HepG2 (cell line): ENCODE data around the gene SIRT7. TPM values are rescaled to one million over a fixed set of nuclear protein-coding genes. Genes with fewer than 3 reads are reported as not detected.

ENCODE experiments used
- NAIF1 ChIP-seq: sonication (generic); formaldehyde crosslinking; IDR thresholded peaks from 2 replicates; pipeline ENCODE4 v1.5.0; 2020; ENCODE audit warnings: mild to moderate bottlenecking, missing genetic modification reagents, borderline replicate concordance
- PAX8 ChIP-seq: sonication (generic); formaldehyde crosslinking; IDR thresholded peaks from 2 replicates; pipeline ENCODE4 v1.8.0; 2022; ENCODE audit warnings: mild to moderate bottlenecking, missing genetic modification reagents, borderline replicate concordance
- RFXAP ChIP-seq: sonication (generic); formaldehyde crosslinking; IDR thresholded peaks from 2 replicates; pipeline ENCODE4 v1.4.0; 2020; ENCODE audit warnings: missing genetic modification reagents, borderline replicate concordance
- SP4 ChIP-seq: sonication (generic); formaldehyde crosslinking; IDR thresholded peaks from 2 replicates; pipeline ENCODE4 v1.8.1; 2023; ENCODE audit warnings: mild to moderate bottlenecking, missing genetic modification reagents
- ZBTB1 ChIP-seq: sonication (generic); formaldehyde crosslinking; IDR thresholded peaks from 2 replicates; pipeline ENCODE4 v1.4.0; 2020; ENCODE audit warnings: missing genetic modification reagents, borderline replicate concordance
- ZNF256 ChIP-seq: sonication (generic); formaldehyde crosslinking; conservative IDR thresholded peaks from 2 replicates; pipeline ENCODE4 v1.4.0; 2020; ENCODE audit warnings: missing genetic modification reagents
- ZNF282 ChIP-seq: fragments of 450-650 bp; IDR thresholded peaks from 2 replicates; pipeline ENCODE4 v1.6.1; 2018; ENCODE audit not compliant: partially characterized antibody
- ZNF724P ChIP-seq: sonication (generic); formaldehyde crosslinking; IDR thresholded peaks from 2 replicates; pipeline ENCODE4 v1.8.0; 2022; ENCODE audit warnings: missing genetic modification reagents, borderline replicate concordance
- polyA plus RNA-seq, 8 experiments: library from polyadenylated mRNA; depleted of rRNA in 3 of 8; stranded (reverse) in 7 of 8; unstranded in 1 of 8; fragments of >200 nt; fragmentation: Illumina TruSeq in 4 of 8; extraction: Trizol in 4 of 8; gene quantifications; 2 replicates each; pipeline versions ENCODE4 v1.2.1 to v1.2.3, GENCODE V29; 2011 to 2016; ENCODE audit warnings: low read depth in 4 of 8, missing spikeins in 1 of 8, mixed read lengths in 1 of 8; ENCODE audit not compliant: insufficient read depth in 1 of 8
- total RNA-seq, 5 experiments: library from RNA; depleted of rRNA; stranded (reverse); fragments of >200 nt; fragmentation: Illumina TruSeq; extraction: Trizol; gene quantifications; 2 replicates each; pipeline ENCODE4 v1.2.3, GENCODE V29; 2016; ENCODE audit warnings: low read depth in 1 of 5
- TF ChIP-seq, protein P1 (sequence below): IDR thresholded peaks from 2 replicates; pipeline ENCODE4 v1.6.1; 2016; ENCODE audit warnings: missing compliant biosample characterization, missing genetic modification reagents, borderline replicate concordance
- TF ChIP-seq, protein P2 (sequence below): sonication (generic); formaldehyde crosslinking; IDR thresholded peaks from 2 replicates; pipeline ENCODE4 v1.8.0; 2022; ENCODE audit warnings: missing genetic modification reagents, mild to moderate bottlenecking, moderate library complexity, borderline replicate concordance
- TF ChIP-seq, protein P3 (sequence below): sonication (generic); formaldehyde crosslinking; IDR thresholded peaks from 2 replicates; pipeline ENCODE4 v1.5.0; 2020; ENCODE audit warnings: mild to moderate bottlenecking, missing genetic modification reagents, borderline replicate concordance
- TF ChIP-seq, protein P4 (sequence below): sonication (generic); formaldehyde crosslinking; IDR thresholded peaks from 2 replicates; pipeline ENCODE4 v1.5.0; 2020; ENCODE audit warnings: mild to moderate bottlenecking, missing genetic modification reagents
- TF ChIP-seq, protein P5 (sequence below): sonication (generic); formaldehyde crosslinking; IDR thresholded peaks from 2 replicates; pipeline ENCODE4 v1.4.0; 2020; ENCODE audit warnings: missing genetic modification reagents, mild to moderate bottlenecking, borderline replicate concordance
- TF ChIP-seq, protein P6 (sequence below): sonication (generic); formaldehyde crosslinking; IDR thresholded peaks from 2 replicates; pipeline ENCODE4 v1.4.0; 2020; ENCODE audit warnings: missing genetic modification reagents

The SIRT7 gene
- total and polyA plus RNA-seq, 2 of the 13 experiments (the other 11 are each of a cell fraction or from before 2014, with no cell fraction given), result 8.3 to 24.8 TPM

DNA sequence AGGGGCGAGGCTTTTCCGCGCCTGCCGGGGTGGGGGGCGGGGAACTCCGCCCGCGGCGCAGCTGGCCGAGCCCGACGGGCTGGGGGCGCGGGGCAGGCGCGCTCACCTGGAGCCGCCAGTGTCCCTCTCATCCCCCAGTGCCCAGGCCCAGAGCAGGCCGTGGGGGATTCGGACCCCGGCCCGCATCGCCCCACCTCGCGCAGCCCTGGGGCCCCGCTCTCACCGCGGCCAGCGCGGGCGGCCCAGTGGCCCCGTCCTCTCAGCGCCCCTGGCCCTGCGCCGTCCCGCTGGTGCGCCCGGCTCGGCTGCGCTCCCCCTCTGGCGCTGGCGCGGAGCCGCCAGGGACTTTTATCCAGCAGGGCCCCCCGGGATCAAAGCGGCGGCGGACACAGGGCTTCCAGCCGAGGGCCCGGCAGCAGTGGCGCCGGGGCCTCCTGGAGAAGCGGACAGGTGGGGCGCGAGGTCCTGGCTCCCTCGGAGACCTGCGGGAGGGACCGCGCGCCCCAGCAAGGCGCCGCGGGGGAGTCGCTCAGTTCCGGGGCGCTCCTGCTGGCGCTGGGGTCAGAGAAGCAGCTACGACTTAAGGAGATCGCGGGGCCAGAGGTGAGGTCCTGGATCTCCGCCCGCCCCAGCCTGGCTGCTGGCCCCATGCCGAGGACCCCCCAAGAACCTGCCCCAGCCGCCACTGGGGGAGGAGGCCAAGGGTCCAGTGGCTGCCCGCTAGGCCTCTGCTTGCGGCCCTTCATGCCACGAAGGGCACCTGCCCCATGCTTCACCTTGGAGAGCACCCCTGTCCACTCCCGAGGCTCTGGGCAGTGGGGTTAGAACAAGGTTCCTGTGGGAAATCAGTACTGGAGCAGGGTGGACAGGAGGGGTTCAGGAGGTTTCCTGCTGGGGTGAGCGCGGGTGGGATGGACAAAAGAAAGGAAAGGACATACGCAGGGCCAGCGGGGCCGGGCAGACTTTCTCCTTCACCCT lies 43.8 kb upstream of the SIRT7 start (continued):
- TF ChIP-seq, protein P1, sequence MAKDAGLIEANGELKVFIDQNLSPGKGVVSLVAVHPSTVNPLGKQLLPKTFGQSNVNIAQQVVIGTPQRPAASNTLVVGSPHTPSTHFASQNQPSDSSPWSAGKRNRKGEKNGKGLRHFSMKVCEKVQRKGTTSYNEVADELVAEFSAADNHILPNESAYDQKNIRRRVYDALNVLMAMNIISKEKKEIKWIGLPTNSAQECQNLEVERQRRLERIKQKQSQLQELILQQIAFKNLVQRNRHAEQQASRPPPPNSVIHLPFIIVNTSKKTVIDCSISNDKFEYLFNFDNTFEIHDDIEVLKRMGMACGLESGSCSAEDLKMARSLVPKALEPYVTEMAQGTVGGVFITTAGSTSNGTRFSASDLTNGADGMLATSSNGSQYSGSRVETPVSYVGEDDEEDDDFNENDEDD (CRISPR knock-in tag), result peak; percentile 20; the same call in 1 of the 2 replicates
- TF ChIP-seq ZBTB1 (CRISPR knock-in tag), result no peak
- TF ChIP-seq PAX8, result no peak
- TF ChIP-seq ZNF282, result no peak
- TF ChIP-seq, protein P2, sequence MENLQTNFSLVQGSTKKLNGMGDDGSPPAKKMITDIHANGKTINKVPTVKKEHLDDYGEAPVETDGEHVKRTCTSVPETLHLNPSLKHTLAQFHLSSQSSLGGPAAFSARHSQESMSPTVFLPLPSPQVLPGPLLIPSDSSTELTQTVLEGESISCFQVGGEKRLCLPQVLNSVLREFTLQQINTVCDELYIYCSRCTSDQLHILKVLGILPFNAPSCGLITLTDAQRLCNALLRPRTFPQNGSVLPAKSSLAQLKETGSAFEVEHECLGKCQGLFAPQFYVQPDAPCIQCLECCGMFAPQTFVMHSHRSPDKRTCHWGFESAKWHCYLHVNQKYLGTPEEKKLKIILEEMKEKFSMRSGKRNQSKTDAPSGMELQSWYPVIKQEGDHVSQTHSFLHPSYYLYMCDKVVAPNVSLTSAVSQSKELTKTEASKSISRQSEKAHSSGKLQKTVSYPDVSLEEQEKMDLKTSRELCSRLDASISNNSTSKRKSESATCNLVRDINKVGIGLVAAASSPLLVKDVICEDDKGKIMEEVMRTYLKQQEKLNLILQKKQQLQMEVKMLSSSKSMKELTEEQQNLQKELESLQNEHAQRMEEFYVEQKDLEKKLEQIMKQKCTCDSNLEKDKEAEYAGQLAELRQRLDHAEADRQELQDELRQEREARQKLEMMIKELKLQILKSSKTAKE (CRISPR knock-in tag), result no peak
- TF ChIP-seq, protein P3, sequence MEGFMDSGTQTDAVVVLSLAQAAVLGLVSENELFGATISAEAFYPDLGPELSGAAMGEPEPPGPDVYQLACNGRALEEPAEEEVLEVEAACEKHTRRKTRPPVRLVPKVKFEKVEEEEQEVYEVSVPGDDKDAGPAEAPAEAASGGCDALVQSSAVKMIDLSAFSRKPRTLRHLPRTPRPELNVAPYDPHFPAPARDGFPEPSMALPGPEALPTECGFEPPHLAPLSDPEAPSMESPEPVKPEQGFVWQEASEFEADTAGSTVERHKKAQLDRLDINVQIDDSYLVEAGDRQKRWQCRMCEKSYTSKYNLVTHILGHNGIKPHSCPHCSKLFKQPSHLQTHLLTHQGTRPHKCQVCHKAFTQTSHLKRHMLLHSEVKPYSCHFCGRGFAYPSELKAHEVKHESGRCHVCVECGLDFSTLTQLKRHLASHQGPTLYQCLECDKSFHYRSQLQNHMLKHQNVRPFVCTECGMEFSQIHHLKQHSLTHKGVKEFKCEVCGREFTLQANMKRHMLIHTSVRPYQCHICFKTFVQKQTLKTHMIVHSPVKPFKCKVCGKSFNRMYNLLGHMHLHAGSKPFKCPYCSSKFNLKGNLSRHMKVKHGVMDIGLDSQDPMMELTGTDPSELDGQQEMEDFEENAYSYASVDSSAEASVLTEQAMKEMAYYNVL (CRISPR knock-in tag), result peak; percentile 18; the same call in 1 of the 2 replicates
- no peak for TF ChIP-seq SP4 (CRISPR knock-in tag)
- TF ChIP-seq, protein P4, sequence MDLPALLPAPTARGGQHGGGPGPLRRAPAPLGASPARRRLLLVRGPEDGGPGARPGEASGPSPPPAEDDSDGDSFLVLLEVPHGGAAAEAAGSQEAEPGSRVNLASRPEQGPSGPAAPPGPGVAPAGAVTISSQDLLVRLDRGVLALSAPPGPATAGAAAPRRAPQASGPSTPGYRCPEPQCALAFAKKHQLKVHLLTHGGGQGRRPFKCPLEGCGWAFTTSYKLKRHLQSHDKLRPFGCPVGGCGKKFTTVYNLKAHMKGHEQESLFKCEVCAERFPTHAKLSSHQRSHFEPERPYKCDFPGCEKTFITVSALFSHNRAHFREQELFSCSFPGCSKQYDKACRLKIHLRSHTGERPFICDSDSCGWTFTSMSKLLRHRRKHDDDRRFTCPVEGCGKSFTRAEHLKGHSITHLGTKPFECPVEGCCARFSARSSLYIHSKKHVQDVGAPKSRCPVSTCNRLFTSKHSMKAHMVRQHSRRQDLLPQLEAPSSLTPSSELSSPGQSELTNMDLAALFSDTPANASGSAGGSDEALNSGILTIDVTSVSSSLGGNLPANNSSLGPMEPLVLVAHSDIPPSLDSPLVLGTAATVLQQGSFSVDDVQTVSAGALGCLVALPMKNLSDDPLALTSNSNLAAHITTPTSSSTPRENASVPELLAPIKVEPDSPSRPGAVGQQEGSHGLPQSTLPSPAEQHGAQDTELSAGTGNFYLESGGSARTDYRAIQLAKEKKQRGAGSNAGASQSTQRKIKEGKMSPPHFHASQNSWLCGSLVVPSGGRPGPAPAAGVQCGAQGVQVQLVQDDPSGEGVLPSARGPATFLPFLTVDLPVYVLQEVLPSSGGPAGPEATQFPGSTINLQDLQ (CRISPR knock-in tag), result 0 out of 2 replicates have a peak, but pooled peaks have one; percentile 30
- no peak for TF ChIP-seq NAIF1 (CRISPR knock-in tag)
- 0 out of 2 replicates have a peak, but pooled peaks have one; percentile 12 for TF ChIP-seq RFXAP
- TF ChIP-seq, protein P5, sequence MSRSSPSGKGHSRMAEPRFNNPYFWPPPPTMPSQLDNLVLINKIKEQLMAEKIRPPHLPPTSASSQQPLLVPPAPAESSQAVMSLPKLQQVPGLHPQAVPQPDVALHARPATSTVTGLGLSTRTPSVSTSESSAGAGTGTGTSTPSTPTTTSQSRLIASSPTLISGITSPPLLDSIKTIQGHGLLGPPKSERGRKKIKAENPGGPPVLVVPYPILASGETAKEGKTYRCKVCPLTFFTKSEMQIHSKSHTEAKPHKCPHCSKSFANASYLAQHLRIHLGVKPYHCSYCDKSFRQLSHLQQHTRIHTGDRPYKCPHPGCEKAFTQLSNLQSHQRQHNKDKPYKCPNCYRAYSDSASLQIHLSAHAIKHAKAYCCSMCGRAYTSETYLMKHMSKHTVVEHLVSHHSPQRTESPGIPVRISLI (CRISPR knock-in tag), result 0 out of 2 replicates have a peak, but pooled peaks have one; percentile 15
- TF ChIP-seq, protein P6, sequence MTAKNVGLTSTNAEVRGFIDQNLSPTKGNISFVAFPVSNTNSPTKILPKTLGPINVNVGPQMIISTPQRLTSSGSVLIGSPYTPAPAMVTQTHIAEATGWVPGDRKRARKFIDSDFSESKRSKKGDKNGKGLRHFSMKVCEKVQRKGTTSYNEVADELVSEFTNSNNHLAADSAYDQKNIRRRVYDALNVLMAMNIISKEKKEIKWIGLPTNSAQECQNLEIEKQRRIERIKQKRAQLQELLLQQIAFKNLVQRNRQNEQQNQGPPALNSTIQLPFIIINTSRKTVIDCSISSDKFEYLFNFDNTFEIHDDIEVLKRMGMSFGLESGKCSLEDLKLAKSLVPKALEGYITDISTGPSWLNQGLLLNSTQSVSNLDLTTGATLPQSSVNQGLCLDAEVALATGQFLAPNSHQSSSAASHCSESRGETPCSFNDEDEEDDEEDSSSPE (CRISPR knock-in tag), result no peak
- TF ChIP-seq ZNF256 (CRISPR knock-in tag), result no peak
- no peak for TF ChIP-seq ZNF724P (CRISPR knock-in tag)
